ENCODE results near the gene ICE1.

DNA sequence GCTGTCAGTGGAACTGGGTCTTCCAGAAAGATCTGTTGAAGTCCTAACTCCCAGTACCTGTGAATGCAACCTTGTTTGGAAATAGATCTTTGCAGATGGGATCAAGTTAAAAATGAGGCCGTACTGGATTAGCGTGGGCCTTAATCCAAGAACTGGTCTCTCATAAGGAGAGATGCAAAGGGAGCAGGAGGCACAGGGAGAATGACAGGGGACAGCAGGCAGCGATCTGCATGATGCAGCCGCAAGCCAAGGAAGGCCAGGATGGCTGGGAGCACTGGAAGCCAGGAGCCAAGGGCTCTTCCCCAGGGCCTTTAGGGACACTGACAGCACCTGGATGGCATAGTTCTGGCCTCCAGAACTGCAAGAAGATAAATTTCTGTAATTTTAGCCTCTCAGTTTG is 114.4 kb downstream of the ICE1 start:
- TF ChIP-seq POLR2AphosphoS5 (IDR thresholded peaks at IDR 0.05; ENCODE audit: borderline replicate concordance, low read depth, low read length), result no peak
- TF ChIP-seq EZH2 (IDR thresholded peaks at IDR 0.05), result no peak

All from SK-N-MC (cell line).